SU-DHL-6 (cell line): Measurements from ENCODE around the gene NTN5.

Experiments
- EZH2phosphoT487 ChIP-seq: fragments of 200-600 bp; sonication (generic), shearing (Covaris generic); conservative IDR thresholded peaks from 2 replicates; pipeline ENCODE4 v1.6.1; 2018; ENCODE audit warnings: mild to moderate bottlenecking, antibody characterized with exemption, low read length, moderate library complexity, mixed read lengths
- TF ChIP-seq, protein P1 (sequence below): fragments of 200-600 bp; sonication (generic); IDR thresholded peaks from one replicate; pipeline ENCODE4 v1.5.1; 2017; ENCODE audit warnings: antibody characterized with exemption, mild to moderate bottlenecking, low read length, moderate library complexity; ENCODE audit not compliant: insufficient read depth, poor library complexity, severe bottlenecking

DNA sequence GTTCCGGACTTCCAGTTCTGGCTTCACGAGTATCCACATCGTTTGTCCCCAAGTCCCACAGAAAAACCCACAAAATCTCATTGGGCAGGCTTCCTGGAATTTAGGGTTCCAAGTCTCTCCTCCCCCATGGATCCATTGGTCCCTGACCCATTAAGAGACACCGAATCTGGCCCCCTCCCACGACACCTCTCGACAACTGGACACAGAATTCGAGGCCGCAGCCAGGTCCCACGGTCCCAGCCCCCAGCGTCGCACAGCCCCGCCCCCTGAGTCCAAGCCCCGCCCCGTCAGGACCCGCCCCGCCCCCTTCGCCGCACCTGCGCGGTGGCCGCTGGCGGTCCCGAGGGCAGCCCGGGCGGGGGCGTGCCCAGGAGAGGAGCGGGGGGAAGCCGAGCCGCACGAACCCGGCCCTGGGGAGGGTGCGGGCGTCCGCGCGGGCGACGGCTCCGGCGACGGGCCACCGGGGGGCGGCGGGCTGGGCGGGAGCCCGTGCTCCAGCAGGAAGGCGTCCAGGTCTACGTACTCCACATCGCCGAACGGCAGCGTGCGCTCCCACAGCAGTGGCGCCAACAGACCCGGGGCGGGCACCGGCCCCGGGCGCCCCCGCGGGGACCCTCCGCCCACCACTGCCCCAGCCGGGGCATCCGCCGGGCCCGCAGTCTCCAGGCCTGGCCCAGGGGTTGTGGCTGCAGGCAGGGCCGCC is 37.4 kb downstream of the NTN5 start:
- TF ChIP-seq, protein P1, sequence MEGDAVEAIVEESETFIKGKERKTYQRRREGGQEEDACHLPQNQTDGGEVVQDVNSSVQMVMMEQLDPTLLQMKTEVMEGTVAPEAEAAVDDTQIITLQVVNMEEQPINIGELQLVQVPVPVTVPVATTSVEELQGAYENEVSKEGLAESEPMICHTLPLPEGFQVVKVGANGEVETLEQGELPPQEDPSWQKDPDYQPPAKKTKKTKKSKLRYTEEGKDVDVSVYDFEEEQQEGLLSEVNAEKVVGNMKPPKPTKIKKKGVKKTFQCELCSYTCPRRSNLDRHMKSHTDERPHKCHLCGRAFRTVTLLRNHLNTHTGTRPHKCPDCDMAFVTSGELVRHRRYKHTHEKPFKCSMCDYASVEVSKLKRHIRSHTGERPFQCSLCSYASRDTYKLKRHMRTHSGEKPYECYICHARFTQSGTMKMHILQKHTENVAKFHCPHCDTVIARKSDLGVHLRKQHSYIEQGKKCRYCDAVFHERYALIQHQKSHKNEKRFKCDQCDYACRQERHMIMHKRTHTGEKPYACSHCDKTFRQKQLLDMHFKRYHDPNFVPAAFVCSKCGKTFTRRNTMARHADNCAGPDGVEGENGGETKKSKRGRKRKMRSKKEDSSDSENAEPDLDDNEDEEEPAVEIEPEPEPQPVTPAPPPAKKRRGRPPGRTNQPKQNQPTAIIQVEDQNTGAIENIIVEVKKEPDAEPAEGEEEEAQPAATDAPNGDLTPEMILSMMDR: no peak
- no peak for TF ChIP-seq EZH2phosphoT487
